Measurements from ENCODE around the gene CHSY1.

CHSY1 gene

GRCh38 chr15:101138913-101139880 lies 112.7 kb downstream of the CHSY1 start:
- no peak for TF ChIP-seq CTCF (IDR thresholded peaks at IDR 0.05)

GRCh38 chr15:101138086-101138660 lies 113.7 kb downstream of the CHSY1 start:
- no peak for TF ChIP-seq CTCF (IDR thresholded peaks at IDR 0.05)

GRCh38 chr15:101137312-101137940 lies 114.4 kb downstream of the CHSY1 start:
- TF ChIP-seq CTCF (IDR thresholded peaks at IDR 0.05): no peak

GRCh38 chr15:101136381-101137268 lies 115.2 kb downstream of the CHSY1 start:
- no peak for TF ChIP-seq CTCF (IDR thresholded peaks at IDR 0.05)

GRCh38 chr15:101135532-101136166 lies 116.2 kb downstream of the CHSY1 start:
- no peak for TF ChIP-seq CTCF (IDR thresholded peaks at IDR 0.05)

- TF ChIP-seq CTCF (IDR thresholded peaks at IDR 0.05): no peak
These were observed 117.1 kb downstream of the CHSY1 start for GRCh38 chr15:101134780-101135179.
